ENCODE data around the gene BCL2L2.

BCL2L2 gene

DNA sequence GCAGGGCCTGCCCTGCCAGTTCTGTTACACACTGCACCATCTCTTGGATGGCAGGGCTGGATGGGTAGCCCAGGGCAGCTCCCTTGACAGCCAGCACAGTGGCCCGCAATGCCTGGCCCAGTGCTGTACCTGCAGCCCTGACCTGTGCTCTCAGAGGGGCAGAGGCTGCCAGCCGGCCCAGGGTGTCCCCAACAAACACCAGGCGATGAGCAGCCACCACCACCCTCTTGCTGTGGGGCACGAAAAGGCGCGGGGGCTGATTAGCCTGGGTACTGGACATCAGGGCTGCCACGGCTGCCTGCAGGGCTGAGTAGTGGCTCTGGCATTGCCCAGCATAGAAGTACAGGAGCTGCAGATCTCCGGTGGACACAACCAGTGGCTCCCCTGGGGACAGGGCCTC, 50.6 kb downstream of the BCL2L2 start:
- DNase-seq: no peak

DNA sequence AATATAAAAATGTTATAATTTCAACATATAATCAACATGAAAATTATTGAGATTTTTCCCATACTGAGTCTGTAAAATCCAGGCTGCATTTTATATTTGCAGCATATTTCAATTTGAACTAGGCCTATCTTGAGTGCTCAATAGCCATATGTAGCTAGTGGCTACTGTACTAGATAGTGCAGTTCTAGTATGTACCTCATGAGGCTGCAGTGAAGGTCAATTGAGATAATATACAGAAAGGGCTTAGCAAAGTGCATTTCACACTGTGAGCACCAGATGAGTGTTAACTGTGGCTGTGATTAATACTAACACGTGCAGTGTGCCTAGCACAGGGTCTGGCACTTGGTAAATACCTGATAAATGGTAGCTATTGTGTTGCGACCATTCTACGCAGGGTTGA, 51.4 kb downstream of the BCL2L2 start:
- DNase-seq: no peak

DNA sequence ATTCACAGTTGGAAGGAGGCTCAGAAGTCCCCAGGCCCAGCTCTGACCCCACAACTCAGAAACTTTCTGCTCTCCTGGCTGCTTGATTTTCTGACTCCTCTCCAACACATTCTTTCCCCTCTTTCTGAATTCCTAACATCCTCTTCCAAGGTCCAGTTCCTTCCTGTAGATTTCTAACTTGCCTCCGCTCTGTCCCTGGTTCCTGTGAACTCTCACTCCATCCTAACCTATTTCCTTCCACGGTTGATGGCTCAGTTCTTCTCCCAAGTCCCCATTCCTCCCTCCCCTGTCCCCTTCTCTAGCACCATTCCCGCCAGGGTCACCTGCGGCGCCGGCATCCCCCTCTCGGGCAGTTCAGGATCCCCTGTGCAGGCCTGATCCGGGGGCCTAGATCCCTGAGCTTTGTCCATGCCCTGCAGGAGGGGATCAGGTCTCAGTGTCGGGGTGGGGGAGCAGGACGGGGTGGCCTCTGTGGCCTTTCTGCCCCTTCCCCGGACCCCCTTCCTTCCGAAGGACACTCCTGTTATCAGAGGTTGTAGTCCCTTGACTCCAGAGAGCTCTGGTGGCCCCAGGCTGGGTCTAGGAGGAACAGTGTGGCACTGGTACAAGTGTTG, 52.0 kb downstream of the BCL2L2 start:
- no peak for DNase-seq

DNA sequence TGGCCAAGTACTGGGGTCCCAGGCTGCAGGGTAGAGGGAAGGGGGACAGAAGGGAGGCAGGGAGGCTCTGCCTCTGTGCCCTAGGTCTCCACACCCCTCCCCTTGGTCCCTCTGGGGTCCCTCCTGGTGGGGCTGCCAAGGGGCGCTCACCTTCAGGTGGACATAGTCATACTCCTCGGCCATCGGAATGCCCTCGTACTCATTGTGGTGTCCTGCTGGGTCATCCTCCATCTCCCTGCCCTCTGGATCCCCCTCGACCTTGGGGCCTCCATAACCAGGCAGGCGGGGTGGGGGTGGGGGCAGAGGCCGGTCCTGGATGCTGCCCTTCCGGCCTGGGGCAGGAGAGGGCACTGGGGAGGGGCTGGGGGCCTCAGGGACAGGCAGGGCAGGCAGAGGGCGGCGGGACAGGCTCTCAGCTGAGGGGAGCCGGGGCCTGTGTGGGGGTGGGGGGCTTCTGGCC, 52.6 kb downstream of the BCL2L2 start:
- DNase-seq: no peak

DNA sequence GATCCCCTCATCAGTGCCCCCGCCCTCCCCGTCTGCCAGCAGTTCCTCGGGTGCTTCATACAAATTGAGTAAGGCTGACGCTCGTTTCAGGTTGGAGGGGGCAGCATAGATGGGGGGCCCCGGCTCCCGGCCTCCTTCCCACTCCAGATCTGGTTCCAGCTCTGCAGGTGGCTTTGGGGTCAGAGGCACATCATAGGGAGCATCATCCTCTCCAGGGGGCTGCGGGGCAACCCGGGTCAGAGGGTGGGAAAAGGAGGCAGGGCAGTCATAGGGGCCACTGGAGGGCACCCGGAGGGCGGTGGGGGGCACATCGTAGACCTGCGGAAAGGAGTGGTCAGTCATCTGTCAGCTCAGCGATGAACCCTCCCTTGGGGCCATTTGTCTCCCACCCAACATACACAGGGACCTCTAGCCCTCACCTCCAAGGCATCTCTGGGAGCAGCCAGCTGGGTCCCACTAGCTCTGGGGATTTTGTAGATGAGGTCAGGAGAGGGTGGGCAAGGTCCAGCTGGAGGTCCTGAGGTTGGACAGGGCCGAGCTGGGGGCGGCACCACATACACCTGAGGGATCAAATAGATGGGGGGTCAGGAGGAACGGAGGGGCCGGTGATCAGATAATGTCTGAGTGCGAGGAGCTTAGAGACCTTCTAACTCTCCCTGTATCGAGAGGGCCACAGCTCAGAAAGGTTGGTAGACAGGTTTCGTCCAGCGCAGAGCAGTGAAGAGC, 53.3 kb downstream of the BCL2L2 start:
- DNase-seq: no peak

DNA sequence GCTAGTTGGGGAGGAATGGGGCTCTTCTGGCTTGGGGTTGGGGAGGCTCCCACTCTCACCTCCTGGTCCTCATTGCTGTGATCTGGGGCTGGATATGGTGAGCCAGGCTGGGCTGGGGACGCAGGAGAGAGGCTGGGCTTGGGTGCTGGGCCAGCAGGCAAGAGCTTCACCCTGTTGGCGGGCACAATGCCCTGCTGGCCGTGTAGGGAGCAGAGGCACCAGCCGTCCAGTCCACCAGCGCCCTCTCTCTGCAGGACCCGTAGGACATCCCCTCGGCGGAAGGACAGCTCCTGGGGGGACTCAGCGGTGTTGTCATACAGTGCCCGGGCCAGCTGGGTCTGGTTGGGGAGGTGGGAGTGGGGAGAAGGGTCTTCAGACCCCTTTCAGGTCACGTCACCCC, 53.9 kb downstream of the BCL2L2 start:
- no peak for DNase-seq

DNA sequence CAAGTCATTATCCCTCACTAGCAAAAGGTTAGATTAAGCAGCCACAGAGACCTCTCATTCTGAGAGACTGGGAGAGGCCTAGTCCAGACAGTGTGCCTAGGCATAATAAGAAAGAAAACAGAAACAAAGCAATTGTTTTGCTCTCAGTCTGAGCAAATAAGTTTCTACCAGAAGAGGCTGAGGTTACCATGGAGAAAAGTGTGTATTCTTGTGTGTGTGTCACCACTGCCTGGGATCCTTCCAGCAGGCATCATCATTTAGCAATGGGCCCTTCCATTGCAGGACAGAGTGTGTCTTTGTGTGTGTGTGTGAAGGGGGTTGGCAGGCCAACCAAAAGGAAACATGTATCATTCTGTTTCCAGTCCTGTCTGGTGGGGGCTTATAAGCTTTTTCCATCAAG, 54.7 kb downstream of the BCL2L2 start:
- DNase-seq: no peak
